WERI-Rb-1 (cell line): ENCODE results near the gene MYL6B.

Experiments
- DNase-seq: peaks from one replicate; pipeline ENCODE4 v3.0.0-alpha.2; 2020
- H3K27ac ChIP-seq: fragments of 250-450 bp; sonication (Bioruptor Pico); 2 replicates; pipeline ENCODE4 v1.5.1; 2020; ENCODE audit warnings: mild to moderate bottlenecking, moderate library complexity
- H3K27me3 ChIP-seq: fragments of 250-450 bp; sonication (Bioruptor Pico); 2 replicates; pipeline ENCODE4 v1.5.1; 2021; ENCODE audit warnings: mild to moderate bottlenecking, low read depth, moderate library complexity; ENCODE audit not compliant: insufficient read depth, severe bottlenecking
- H3K36me3 ChIP-seq: fragments of 250-450 bp; sonication (Bioruptor Pico); 2 replicates; pipeline ENCODE4 v1.5.1; 2020; ENCODE audit warnings: mild to moderate bottlenecking, moderate library complexity
- H3K4me3 ChIP-seq: 2 replicates; pipeline ENCODE4 v1.5.1; 2011; ENCODE audit warnings: low read depth, mild to moderate bottlenecking, control low read depth, low read length
- H3K9me3 ChIP-seq: fragments of 250-450 bp; sonication (Bioruptor Pico); 2 replicates; pipeline ENCODE4 v1.5.1; 2021; ENCODE audit warnings: mild to moderate bottlenecking, moderate library complexity; ENCODE audit not compliant: severe bottlenecking
- CTCF ChIP-seq: IDR thresholded peaks from 2 replicates; pipeline ENCODE4 v1.5.1; 2011; ENCODE audit warnings: low read depth, mild to moderate bottlenecking, control low read depth, inconsistent platforms, low read length

Gene MYL6B

GRCh38 chr12:56188778-56189098, 36.4 kb downstream of the MYL6B start:
- H3K27ac ChIP-seq, result peak overlapping the region; percentile 93
- no peaks in the 10 kb centered on the region for H3K27me3 ChIP-seq
- DNase-seq, result no peak
- H3K36me3 ChIP-seq, result peaks cover 43% of the 10 kb centered on the region
- no peak for TF ChIP-seq CTCF
- no peaks in the 10 kb centered on the region for H3K9me3 ChIP-seq
- peak overlapping the region; percentile 87 for H3K4me3 ChIP-seq

GRCh38 chr12:56189099-56189917, 36.9 kb downstream of the MYL6B start, which contains the start of gene SMARCC2:
SMARCC2 (minus strand) TSS chr12:56189483; CDS start chr12:56189461, 22 bp downstream.
- TF ChIP-seq CTCF, result peak; percentile 89
- H3K4me3 ChIP-seq, result peak within 1 kb of the TSS; percentile 99
- no peaks in the 10 kb centered on the region for H3K9me3 ChIP-seq
- no peaks in the 10 kb centered on the region for H3K27me3 ChIP-seq
- DNase-seq, result peak; percentile 93
- peaks cover 37% of the 10 kb centered on the region for H3K36me3 ChIP-seq
- H3K27ac ChIP-seq, result peak within 1 kb of the TSS; percentile 93

- peak; percentile 88 for DNase-seq
- Histone ChIP-seq H3K4me3 (peak overlapping the region; percentile 99), H3K9me3 (no peaks in the 10 kb centered on the region), H3K27me3 (no peaks in the 10 kb centered on the region), H3K27ac (peak overlapping the region; percentile 84), H3K36me3 (peaks cover 29% of the 10 kb centered on the region)
- TF ChIP-seq CTCF, result no peak
These were observed 37.7 kb downstream of the MYL6B start for GRCh38 chr12:56189918-56190694.

- Histone ChIP-seq H3K27ac (peak overlapping the region; percentile 84), H3K4me3 (peak overlapping the region; percentile 99)
- TF ChIP-seq CTCF, result no peak
These were observed 38.3 kb downstream of the MYL6B start for GRCh38 chr12:56190695-56191155.

GRCh38 chr12:56192582-56192981, 40.2 kb downstream of the MYL6B start:
- TF ChIP-seq CTCF, result no peak
- H3K9me3 ChIP-seq, result no peaks in the 10 kb centered on the region
- H3K27ac ChIP-seq, result no peak overlapping the region
- no peaks in the 10 kb centered on the region for H3K27me3 ChIP-seq
- no peak overlapping the region for H3K4me3 ChIP-seq
- no peak for DNase-seq
- peaks cover 7% of the 10 kb centered on the region; the same call in 1 of the 2 replicates for H3K36me3 ChIP-seq

More at GRCh38 chr12:56190695-56191155, 38.3 kb downstream of the MYL6B start:
- Histone ChIP-seq H3K9me3 (no peaks in the 10 kb centered on the region), H3K36me3 (peaks cover 23% of the 10 kb centered on the region), H3K27me3 (no peaks in the 10 kb centered on the region)
- no peak for DNase-seq
